ENCODE measurements around the gene CASK. TPM values are rescaled to one million over a fixed set of nuclear protein-coding genes. Genes with fewer than 3 reads are reported as not detected.

Gene CASK
- total RNA-seq, 4 donors from 2014 or later, result 21.3 to 28.7 (median 24.0) TPM

- TF ChIP-seq CTCF (IDR thresholded peaks at IDR 0.05) (no peak), EP300 (IDR thresholded peaks at IDR 0.05) (no peak), POLR2AphosphoS5 (IDR thresholded peaks at IDR 0.05) (no peak)
- Histone ChIP-seq H3K9me3 (no peaks in the 10 kb centered on the region), H3K27ac (replicated peaks in 1 of 4) (no peak overlapping the region), H3K36me3 (no peaks in the 10 kb centered on the region), H3K27me3 (no peaks in the 10 kb centered on the region), H3K4me1 (peaks cover 0 to 6% (median 1%) of the 10 kb centered on the region in 4 donors), H3K4me3 (no peak overlapping the region)
- intact Hi-C loops (cut with DNase I), result no loop called here
- 79% methylated on average over 4 of the region's 4 CpGs for WGBS
- DNase-seq (ENCODE audit: extremely low spot score), result no peak
These were observed 65.1 kb downstream of the CASK start for GRCh38 chrX:41858161-41858775.

GRCh38 chrX:41857670-41858069 lies 65.7 kb downstream of the CASK start:
- WGBS, result 68% methylated on average over 2 of the region's 2 CpGs
- H3K27ac ChIP-seq (replicated peaks in 1 of 4), result no peak overlapping the region
- no peak overlapping the region for H3K4me3 ChIP-seq
- H3K27me3 ChIP-seq, result no peaks in the 10 kb centered on the region
- TF ChIP-seq POLR2A (IDR thresholded peaks at IDR 0.05; ENCODE audit: low read depth) (no peak), POLR2AphosphoS5 (IDR thresholded peaks at IDR 0.05) (no peak), CTCF (IDR thresholded peaks at IDR 0.05) (no peak), EP300 (IDR thresholded peaks at IDR 0.05) (no peak)
- DNase-seq (ENCODE audit: extremely low spot score), result no peak
- intact Hi-C loops (cut with DNase I), result no loop called here
- no peaks in the 10 kb centered on the region for H3K36me3 ChIP-seq
- peaks cover 0 to 6% (median 0%) of the 10 kb centered on the region in 4 donors for H3K4me1 ChIP-seq
- H3K9me3 ChIP-seq, result no peaks in the 10 kb centered on the region

- H3K4me1 ChIP-seq, result no peaks in the 10 kb centered on the region
- H3K36me3 ChIP-seq, result peaks cover 0 to 7% (median 0%) of the 10 kb centered on the region in 4 donors
- intact Hi-C loops (cut with DNase I), result no loop called here
- H3K27me3 ChIP-seq, result no peaks in the 10 kb centered on the region
- H3K27ac ChIP-seq (replicated peaks in 1 of 4), result no peak overlapping the region
- TF ChIP-seq POLR2A (IDR thresholded peaks at IDR 0.05; ENCODE audit: low read depth) (no peak), POLR2AphosphoS5 (IDR thresholded peaks at IDR 0.05) (no peak), EP300 (IDR thresholded peaks at IDR 0.05) (no peak), CTCF (IDR thresholded peaks at IDR 0.05) (no peak)
- WGBS, result 73% methylated on average over 2 of the region's 2 CpGs
- no peak overlapping the region for H3K4me3 ChIP-seq
- DNase-seq (ENCODE audit: extremely low spot score), result no peak
- H3K9me3 ChIP-seq, result peaks cover 0 to 47% (median 0%) of the 10 kb centered on the region in 4 donors
These were observed 76.6 kb downstream of the CASK start for GRCh38 chrX:41846714-41847113.

- no peak overlapping the region for H3K4me3 ChIP-seq
- intact Hi-C loops (cut with DNase I), result no loop called here
- WGBS, result 72% methylated on average over 6 of the region's 6 CpGs
- H3K36me3 ChIP-seq, result no peaks in the 10 kb centered on the region
- H3K27me3 ChIP-seq, result no peaks in the 10 kb centered on the region
- DNase-seq (ENCODE audit: extremely low spot score), result no peak
- H3K4me1 ChIP-seq, result no peaks in the 10 kb centered on the region
- no peak overlapping the region for H3K27ac ChIP-seq (replicated peaks in 1 of 4)
- H3K9me3 ChIP-seq, result peaks cover 0 to 15% (median 0%) of the 10 kb centered on the region in 4 donors
- TF ChIP-seq POLR2AphosphoS5 (IDR thresholded peaks at IDR 0.05) (no peak), CTCF (IDR thresholded peaks at IDR 0.05) (no peak), EP300 (IDR thresholded peaks at IDR 0.05) (no peak), POLR2A (IDR thresholded peaks at IDR 0.05; ENCODE audit: low read depth) (no peak)
These were observed 85.9 kb downstream of the CASK start for GRCh38 chrX:41837270-41837944.
